ENCODE measurements around the gene IFIT1B.

Gene IFIT1B

GRCh38 chr10:89355394-89355931, 22.4 kb upstream of the IFIT1B start:
- TF ChIP-seq CTCF (IDR thresholded peaks at IDR 0.05): no peak

DNA sequence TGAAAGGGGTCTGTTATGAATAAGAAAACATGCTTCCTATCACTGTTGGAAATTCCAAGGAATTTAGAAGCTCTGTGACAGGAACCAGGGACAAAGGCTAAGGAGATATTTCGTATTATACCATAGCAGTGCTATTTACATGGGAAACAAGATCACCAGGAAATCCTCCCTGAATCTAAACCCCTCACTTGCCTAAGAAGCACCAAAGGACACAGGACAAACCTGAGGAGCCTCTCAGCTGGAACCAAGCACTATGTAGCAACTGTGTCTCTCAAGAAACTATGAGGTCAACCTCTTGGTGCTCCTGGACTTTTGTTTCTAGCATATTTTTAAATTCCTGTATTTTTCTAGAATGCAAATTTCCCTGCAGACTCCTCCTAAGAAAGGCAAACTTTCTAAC, 20.8 kb upstream of the IFIT1B start:
- TF ChIP-seq CTCF (IDR thresholded peaks at IDR 0.05): no peak

DNA sequence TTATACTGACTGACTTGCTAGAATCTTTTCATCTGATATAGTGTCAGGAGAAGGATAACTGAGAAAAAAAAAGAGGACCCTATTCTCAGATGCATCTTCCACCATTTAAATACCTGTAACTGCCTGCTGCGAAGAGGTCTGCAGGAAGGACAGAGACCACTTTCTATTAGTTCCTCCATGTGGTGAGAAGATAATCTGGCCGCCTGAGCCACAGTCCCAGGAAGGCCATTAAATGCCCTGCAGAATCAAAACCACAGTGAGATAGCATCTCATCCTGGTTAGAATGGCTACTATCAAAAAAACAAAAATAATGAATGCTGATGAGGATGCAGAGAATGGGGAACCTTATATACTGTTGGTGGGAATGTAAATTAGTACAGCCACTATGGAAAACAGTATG, 19.9 kb upstream of the IFIT1B start:
- TF ChIP-seq CTCF (IDR thresholded peaks at IDR 0.05): no peak

- no peak for TF ChIP-seq CTCF (IDR thresholded peaks at IDR 0.05)
Observed at GRCh38 chr10:89360157-89360556, 17.7 kb upstream of the IFIT1B start.

DNA sequence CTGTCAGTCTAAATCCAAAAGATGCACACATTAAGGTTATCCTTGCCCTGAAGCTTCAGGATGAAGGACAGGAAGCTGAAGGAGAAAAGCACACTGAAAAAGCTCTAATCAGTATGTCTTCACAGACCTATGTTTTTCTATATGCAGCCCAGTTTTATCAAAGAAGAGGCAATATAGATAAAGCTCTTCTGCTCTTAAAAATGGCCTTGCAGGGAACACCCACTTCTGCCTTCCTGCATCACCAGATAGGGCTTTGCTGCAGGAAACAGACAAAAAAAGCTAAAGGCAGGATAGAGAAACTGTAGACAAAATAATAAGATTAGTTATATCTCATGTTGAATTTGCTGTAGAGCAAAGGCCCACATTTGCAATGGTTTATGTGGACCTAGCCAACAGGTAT, 14.9 kb upstream of the IFIT1B start:
- TF ChIP-seq CTCF (IDR thresholded peaks at IDR 0.05): no peak

- no peak for TF ChIP-seq CTCF (IDR thresholded peaks at IDR 0.05)
Observed at GRCh38 chr10:89363729-89364442, 14.0 kb upstream of the IFIT1B start.

DNA sequence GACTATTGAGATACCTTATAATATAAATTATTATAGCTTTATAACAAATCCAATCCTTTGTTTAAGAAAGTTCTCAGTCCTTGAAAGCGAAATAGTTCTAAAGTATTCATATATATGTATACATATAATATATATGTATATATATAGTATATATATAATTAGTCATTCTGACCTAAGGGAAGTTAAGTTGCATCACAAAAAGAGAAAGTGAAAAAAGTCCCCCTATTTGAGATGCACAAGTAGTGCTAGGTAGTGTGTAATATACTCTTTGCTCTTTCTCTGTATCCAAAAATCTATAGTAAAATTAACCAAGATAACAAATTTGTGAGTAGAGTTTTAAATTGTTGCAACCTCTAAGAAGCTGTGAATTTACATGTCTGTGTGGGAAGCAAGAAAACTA, 13.3 kb upstream of the IFIT1B start:
- TF ChIP-seq CTCF (IDR thresholded peaks at IDR 0.05): no peak

DNA sequence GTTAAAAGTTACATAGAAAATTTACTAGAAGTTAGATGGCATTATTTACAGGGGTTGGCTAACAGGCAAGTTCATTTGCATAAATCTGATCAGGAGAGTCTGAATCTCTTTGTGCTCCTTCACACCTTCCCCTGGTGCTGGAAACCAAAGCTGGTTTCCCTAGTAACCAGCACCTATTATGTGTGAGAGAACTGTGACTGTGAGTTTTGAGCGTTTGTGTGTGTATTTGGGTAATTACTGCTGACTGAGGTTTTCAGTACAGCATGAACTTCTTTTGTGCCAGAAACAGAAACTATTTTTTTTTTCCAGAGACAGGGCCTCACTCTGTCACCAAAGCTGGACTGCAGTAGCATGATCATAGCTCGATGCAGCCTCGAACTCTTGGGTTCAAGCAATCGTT, 10.3 kb upstream of the IFIT1B start:
- TF ChIP-seq CTCF (IDR thresholded peaks at IDR 0.05): no peak
